ENCODE results near the gene RBPJ.

DNA sequence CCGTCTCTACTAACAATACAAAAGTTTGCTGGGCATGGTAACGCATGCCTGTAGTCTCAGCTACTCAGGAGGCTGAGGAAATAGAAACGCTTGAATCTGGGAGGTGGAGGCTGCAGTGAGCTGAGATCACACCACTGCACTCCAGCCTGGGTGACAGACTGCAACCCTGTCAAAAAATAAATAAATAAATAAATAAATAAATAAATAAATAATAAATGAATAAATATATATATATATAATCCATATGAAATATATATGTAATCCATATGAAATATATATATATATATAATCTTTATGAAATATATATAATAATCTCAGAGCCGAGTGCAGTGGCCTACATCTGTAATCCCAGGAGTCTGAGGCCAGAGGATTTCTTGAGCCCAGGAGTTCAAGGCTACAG, 17.8 kb upstream of the RBPJ start:
- TF ChIP-seq CTCF (IDR thresholded peaks at IDR 0.05): no peak
- no peak for TF ChIP-seq POLR2A (IDR thresholded peaks at IDR 0.05)
